SW 1271 (cell line): ENCODE measurements around the gene NBAS.
"Not testable (repeated sequence)": the region's sequence is repeated elsewhere in the genome, so short reads cannot be mapped to it uniquely, and the experiment has no call there.

Source experiments
- DNase-seq, 2 experiments: peaks; one replicate each; lab custom pipeline; 2025; lab: John Stamatoyannopoulos, UW

The NBAS gene

DNA sequence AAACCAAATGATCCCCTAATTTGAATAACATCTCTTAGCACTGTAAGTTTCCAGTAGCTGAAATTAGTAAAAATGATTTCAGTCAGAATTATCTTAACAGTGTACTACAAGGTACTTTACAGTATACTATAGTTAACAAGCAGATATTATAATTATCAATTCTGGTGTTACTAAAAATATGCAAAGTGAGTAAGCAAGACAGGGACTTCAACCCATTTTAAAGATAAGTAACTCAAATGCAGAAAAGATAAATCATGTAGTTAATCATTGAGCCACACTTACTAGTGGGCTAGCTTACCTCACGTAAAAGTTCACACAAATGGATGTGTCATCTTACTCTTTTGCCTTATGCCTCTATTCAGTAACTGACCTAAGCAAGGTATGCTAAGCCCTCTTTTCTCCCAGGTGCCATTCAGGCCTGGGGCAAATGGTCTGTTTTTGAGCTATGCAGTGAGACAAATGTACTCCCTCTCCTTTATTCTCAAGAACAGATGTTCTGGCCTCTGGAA, 101.0 kb downstream of the NBAS start:
- no peak for DNase-seq

DNA sequence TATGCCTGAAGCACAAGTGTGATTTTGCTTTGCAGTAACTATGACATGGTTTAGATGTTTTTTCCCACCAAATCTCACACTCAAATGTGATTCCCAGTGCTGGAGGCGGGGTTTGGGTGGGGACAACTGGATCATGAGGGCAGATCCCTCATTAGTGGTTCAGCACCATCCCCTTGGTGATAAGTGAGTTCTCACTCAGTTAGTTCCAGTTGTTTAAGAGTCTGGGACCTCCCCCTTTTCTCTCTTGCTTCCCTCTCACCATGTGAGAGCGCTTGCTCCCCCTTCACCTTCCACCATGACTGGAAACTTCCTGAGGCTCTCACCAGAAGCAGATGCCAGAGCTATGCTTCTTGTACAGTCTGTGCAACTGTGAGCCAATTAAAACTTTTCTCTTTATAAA, 102.9 kb downstream of the NBAS start:
- DNase-seq = no peak

DNA sequence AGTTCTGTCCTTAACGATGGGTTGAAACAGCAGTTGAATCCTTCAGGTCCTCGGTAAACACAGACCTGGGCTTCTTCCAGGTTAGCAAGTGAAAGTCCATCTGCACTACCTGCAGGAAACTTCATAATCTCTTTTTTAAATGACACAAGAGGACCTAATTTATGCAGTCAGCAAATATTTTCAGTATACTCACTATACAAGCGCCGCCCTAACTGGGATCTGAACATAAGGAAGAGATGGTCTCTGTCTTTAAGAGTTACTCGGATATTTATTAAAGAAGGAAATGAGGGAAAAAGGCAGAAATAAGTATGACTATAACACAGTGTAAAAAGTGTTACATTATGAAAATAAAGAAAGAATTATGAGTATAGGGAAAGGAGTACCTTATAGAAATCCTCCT, 103.3 kb downstream of the NBAS start:
- DNase-seq = no peak

DNA sequence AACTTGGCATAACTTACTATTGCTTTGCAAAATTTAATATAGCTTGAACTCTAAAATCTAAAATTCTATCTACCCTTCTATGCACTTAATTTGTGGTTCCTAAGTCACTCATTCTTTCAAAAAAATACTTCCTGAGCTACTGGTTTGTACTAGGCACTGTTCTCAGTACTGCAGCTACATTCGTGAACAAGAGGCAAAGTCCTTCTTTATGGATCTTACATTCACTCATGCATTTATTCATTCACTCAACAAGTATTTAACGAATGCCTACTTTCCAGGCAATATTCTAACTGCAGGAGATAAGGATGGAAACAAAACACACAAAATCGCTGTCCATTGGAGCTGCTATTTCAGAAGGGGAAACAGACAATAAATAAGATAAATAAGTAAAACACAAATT, 104.8 kb downstream of the NBAS start:
- no peak for DNase-seq

DNA sequence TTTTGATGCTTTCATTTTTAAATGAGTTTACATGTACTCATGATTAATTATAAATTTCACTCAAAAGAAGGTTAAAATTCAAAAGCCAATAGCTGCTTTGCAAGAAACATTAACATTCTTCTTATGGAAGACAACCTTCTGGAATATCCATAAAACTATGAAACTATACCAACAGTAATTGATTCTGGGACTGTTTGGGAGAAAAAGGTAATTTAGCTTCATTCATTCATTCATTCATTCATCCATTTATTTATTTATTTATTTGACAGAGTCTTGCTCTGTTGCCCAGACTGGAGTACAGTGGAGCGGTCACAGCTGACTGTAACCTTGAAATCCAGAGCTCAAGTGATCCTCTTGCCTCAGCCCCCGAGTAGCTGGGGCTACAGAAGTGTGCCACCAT, 110.3 kb downstream of the NBAS start:
- DNase-seq = no peak

DNA sequence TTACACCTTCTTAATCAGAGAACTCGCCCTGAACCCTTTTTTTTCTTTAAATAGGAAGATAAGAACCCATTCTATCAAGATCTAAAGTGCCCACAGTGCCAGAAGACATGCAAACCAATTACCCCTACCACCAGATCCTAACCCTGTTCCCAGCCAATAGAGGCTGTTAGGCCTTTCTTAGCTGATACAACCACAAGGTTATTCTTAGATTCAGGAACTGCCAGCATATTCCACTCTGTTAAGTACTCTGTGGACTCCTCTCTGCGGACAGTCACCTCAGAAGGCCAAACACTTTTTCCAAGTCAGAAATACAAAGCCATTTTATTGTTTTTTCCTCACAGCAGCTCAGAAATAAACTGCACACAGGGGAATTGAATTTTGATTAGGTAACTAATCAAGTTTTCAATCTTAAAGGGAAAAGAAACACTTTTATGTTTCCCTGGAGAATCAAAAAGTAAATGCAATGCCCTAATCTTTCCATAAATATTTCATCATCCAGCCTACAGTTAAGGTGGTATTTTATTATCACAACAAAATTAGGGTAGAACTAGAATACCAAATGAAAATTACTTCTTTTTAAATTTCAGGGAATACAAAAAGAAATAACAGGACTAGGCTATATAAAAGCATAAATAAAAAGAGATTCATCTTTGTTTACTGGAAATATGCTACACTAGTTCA, 111.4 kb downstream of the NBAS start:
- no peak for DNase-seq

DNA sequence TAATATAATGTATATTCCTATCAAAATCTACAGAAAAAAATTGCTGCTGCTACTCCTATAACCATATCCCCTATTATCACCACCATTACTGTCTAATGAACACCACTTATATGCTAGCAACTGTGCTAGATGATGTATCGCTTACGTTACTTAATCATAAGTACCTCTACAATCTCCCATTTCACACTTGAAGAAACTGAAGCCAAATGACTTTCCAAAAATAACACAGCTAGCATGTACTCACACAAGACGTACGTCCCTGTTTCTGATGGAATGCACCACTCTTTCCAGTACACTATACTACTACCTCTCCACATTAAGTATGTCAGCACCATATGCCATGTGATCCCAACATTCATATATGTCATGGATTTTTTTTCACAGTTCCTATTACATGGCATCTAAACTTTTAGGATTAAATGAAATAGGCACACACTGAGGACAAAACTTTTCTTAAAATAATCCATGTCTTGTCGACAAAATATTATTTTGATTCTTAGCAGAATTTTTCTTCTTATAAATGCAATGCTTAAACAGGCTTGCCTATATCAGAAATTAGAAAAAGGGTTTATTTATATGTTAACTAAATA, 112.8 kb downstream of the NBAS start:
- DNase-seq = no peak

DNA sequence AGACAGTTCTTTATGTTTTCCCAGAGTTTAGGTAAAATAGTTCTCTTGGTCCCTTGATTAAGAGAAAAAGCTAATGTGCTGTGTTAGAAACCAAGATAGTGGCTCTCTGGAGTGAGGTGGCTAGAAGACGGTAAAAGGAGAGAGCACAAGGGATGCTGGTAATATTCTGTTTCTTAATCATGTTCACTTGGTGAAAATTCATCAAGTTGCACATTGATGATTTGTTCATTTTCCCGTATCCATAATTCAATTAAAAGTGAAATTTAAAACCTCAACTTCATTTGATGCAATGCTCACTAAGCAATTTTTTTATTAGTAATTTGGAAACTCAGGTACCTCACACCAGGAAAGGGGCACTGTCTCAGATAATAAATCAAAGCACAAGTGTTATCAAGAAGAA, 113.8 kb downstream of the NBAS start:
- DNase-seq = no peak

DNA sequence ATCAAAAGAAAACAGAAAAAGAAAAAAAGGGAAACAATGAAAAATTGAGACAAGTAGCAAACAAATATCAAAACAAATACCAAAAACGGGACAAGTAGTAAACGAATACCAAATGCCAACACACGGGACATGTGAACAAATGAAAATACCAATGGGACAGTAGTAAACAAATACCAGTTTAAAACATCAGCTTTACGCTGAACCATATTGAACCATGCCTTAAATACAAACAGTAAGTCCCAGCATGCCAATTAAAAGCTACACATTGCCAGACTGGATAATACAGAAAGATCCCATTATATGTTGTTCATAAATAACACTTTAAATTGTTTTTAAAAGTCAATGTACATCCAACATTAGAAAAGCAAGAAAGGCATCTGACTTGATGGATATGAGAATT, 114.2 kb downstream of the NBAS start:
- no peak for DNase-seq

DNA sequence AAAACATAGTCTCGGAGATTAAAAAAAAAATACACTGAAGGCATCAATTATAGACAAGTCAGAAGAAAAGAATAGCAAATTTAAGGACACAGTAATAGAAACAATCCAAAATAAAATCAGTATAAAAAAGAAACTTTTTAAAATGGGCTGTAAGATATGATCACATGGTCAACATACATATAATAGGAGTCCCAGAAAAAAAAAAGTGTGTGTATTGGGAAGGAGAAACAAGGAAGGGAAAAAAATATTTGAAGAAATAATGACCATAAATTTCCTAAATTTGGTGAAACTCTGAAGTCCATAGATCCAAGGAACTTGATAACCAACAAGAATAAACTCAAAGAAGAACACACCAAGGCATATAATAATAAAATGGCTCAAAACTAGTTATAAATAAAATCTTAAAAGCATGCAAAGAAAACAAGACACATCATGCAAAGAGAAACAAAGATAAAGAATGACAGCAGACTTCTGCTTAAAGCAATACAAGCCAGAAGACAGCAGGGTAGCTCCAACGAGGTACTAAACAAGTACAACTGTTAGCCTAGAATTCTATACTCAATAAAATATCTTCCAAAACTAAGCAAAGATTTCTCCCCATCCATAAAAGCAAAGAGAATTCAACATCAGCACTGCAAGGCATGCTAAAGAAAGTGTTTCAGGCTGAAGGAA, 115.1 kb downstream of the NBAS start:
- DNase-seq = no peak

DNA sequence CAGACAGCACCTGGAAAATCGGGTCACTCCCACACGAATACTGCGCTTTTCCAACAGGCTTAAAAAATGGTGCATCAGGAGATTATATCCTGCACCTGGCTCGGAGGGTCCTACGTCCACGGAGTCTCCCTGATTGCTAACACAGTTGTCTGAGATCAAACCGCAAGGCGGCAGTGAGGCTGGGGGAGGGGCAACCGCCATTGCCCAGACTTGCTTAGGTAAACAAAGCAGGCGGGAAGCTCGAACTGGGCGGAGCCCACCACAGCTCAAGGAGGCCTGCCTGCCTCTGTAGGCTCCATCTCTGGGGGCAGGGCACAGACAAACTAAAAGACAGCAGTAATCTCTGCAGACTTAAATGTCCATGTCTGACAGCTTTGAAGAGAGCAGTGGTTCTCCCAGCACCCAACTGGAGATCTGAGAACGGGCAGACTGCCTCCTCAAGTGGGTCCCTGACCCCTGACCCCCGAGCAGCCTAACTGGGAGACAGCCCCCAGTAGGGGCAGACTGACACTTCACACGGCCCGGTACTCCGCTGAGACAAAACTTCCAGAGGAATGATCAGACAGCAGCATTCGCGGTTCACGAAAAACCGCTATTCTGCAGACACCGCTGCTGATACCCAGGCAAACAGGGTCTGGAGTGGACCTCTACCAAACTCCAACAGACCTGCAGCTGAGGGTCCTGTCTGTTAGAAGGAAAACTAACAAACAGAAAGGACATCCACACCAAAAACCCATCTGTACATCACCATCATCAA, 121.2 kb downstream of the NBAS start:
- DNase-seq = not testable (repeated sequence)

DNA sequence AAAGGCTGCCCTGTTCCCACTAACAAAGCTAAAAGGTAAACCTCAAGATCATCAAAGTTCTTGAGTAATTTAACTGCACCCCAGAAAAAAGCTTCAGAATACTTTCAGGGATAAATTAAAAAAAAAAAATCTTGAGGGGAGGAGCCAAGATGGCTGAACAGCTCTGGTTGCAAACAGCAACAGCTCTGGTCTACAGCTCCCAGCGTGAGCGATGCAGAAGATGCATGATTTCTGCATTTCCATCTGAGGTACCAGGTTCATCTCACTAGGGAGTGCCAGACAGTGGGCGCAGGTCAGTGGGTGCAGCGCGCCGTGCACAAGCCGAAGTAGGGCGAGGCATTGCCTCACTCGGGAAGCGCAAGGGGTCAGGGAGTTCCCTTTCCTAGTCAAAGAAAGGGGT, 121.8 kb downstream of the NBAS start:
- DNase-seq = not testable (repeated sequence)

DNA sequence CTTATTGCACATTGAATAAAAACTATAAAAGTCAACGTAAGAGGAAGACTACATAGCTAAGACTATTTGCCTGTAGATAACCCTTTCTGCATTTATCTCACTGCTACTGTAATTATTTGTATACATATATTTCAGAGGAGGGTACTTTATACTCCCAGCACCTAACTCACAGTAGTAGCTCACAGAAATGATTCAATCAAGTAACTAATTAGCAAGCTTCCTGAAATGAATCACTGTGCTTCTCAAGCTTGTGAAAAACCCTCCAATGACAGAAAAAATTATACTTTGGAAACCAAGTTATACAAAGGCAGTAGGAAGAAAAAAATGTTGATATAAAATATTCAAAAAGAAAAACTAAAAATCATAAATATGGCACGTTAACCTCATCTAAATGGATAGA, 124.9 kb downstream of the NBAS start:
- no peak for DNase-seq

DNA sequence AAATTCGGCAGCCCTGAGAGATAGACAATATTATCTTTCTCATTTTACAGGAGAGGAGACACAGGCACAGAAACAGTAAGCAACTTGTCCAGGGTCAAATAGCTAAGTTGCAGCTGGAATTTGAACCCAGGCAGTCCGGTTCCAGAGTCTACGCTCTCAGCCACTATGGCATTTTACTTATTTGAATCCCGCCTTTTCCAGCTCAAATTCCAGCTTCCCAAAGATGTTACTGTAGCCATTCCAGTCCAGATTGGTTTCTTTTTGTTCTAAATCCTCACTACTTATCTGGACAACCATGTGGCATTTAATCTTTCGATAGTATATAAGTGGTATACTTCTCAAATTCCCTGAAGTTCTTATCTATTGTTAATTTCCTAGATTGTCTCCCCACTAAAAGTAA, 125.7 kb downstream of the NBAS start:
- DNase-seq = no peak

DNA sequence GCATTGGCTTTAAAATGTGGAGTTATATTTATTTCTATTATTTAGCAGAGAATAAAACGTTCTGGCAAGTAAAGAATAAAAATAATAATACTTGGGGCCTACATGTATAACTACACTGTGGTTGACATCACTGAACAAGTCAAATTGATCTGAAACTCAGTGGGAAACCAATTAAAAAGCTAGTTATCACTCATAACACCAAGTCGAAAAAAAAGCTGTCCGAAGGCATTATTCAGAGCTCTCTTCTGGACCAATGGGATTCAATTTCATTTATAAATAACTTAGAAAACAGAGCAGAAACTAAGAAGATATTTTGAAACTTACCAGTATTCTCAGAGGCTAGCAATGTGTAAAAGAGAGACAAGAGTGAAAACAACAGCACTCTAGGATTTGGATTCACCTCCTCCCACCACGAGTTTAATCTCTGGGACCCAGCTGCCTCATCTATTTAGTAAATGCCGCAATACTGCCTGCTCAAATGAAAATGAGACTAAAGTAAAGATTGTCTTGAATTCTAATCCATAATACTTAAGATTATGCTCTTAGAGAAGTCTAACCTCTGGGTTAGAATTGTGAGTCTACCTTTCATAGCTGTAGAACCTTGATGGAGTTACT, 128.4 kb downstream of the NBAS start:
- DNase-seq = no peak

DNA sequence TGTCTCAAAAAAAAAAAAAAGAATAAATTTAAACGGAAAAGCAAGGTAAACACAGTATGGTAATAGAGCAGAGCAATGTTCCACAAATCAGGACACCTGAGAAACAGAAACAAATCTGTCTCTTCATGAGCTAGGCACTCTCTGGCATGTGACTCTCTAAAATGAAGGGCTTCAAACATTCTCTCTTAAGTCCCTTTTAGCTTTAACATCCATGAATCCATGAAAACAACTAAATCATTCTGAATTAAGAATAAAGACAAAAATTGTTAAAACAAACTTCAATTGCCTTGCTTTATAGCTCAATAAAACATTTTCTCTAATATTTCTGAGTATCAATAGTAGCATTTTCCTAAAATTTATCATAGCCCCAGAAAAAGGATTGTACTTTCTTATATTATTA, 132.1 kb downstream of the NBAS start:
- DNase-seq = no peak

DNA sequence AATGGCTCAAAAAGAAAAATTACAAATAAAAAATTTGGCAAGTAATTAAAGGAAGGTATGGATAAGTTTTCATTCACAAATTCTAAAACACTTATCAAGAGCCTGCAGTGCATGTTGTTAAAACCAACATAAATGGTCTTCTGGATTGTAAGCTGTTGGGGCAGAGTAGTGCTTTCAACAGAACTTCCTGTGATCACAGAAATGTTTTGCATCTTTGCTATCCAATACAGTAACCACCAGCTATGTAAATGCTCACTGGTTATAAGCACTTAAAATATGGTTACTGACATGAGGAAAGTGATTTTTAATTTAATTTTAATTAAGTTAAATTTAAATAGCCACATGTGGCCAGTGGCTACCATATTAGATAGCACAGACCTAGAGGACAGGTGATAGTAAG, 133.1 kb downstream of the NBAS start:
- no peak for DNase-seq

DNA sequence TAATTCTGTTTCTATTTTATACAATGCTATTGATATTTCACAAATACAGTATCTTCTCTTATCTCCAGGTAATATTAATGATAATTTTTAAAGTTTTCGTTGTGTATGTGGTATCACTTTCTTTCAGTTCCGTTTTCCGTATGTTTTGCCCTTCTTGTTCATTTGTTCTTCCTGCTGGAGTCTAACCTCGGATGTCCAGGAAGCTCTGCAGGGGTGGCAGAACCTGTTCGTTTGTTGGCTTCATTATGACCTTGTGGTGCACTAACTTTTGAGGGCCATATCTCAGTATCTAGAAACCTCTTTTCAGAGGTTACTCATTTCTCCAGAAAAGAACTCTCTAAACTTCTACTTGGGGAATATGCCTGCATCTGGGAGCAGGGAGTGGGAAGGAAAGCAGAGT, 134.5 kb downstream of the NBAS start:
- no peak for DNase-seq

DNA sequence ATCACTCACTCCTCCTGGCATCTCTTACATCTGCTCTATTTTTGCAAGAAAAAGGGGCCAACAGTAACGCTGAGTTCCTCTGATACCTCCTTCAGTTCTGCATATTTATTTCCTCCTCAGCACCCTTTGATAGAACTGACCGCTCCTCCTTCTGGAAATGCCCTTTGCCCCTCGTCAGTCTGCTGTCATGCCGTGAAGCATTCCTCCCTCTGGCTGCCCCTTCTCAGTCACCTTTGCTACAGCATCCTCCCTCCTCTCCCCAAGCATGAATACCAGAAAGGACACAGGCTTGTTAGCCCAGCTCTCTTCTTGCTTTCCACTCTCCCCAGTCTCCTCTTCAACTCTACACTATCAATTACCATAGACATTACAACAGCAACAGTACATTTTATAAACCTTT, 135.4 kb downstream of the NBAS start:
- DNase-seq = no peak

DNA sequence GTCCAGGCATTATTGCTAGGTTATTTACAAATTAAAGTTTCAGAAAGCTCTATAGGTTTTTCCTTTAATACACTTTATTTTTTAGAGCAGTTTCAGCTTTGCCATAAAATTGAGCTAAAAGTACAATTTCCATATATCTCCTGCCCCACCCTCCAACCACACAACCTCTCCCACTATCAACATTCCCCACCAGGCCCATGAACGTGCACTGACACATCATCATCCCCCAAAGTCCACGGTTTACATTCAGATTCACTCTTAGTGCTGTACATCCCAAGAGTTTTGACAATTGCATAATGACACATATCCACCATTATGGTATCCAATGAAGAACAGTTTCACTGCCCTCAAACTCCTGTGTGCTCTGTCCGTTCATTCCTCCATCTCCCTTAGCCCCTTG, 139.4 kb downstream of the NBAS start:
- DNase-seq = no peak

DNA sequence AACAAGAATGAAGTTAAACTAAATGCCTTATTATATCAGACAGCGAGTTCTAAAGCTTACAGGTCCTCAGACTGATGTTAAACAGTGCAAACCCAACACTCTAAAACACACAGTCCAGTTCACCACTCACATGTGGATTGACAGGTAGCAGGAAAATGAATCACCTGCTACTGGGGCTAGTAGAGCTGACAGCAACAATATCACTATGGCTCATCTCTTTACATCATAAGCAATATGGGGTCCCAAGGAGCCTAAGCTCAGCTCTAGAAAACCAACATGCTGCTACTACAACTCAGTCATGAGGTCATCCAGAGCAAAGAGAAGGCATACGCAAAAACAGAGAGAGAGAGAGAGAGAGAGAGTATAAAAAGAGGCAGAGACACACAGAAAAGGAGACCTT, 145.4 kb downstream of the NBAS start:
- DNase-seq = no peak

DNA sequence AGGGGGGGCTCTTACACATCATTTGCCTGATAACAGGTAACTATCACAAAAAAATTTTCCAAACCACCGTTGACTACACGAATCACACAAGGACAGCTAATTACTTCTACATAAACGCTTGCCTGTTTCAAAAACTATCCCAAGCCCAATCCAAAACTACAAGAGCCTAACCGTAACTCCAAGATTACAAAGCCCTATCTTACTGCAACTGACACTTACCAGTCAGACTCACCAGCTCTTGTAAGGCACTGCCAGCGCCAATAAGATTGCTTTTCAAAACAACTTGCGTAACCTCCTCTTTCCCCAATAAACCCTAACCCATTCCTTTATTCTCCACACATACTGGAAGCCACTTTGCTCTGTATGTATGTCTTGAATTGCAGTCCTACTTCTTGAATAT, 148.4 kb downstream of the NBAS start:
- DNase-seq = no peak
